Stimulated activated CD4-positive, alpha-beta T cell treated with anti-CD3 and anti-CD28 coated beads, Interleukin-12 subunit alpha, Interleukin-12 subunit beta, amount 100 ng/mL, for 4 hours (primary cell): Measurements from ENCODE around the gene PLEKHA5.

Experiments used
- DNase-seq: peaks from one replicate; pipeline ENCODE4 v3.0.0-alpha.2; 2020

The PLEKHA5 gene

GRCh38 chr12:19234981-19235871 is 105.7 kb downstream of the PLEKHA5 start:
- no peak for DNase-seq

- DNase-seq, result no peak
Measured at GRCh38 chr12:19236656-19237055, 107.1 kb downstream of the PLEKHA5 start.

DNA sequence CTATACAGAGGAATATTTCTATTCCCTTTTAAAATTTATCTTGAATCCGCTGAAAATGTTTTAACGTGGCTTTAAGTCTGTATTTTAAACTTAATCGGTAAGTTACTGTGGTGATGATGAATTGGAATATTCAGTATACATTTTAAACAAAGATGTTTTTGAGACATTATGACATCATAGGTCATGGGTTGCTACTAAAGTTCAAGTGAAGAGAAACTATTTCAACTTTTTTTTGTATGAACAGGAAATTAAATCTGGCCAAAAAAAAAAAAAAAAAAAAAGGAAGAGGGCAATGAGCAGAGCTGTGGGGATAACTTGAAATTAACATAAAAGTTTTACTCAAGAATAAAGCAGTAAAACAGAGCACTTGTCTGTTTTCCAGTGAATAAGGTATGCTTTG is 109.0 kb downstream of the PLEKHA5 start:
- no peak for DNase-seq

DNA sequence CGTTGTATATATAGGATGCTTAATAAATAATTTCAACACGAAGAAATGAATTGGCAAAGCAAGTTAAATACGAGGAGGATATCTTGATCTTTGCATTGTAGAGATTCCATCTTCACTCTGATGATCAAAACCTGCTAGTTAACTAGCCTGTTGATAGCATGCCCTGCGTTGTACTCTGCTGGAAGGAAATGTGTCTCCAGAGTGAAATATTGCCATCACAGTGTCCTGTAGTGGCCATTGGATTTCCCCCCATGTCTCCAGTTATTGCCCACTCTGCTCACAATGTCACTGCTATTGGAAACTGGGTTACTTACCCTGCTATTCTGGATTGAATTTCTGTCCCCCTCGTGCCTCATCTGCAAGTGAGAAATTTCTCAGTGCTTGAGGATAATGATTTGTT is 109.6 kb downstream of the PLEKHA5 start:
- no peak for DNase-seq

GRCh38 chr12:19239616-19240234 is 110.2 kb downstream of the PLEKHA5 start:
- DNase-seq, result no peak

- no peak for DNase-seq
Measured at GRCh38 chr12:19242581-19242980, 113.0 kb downstream of the PLEKHA5 start.

DNA sequence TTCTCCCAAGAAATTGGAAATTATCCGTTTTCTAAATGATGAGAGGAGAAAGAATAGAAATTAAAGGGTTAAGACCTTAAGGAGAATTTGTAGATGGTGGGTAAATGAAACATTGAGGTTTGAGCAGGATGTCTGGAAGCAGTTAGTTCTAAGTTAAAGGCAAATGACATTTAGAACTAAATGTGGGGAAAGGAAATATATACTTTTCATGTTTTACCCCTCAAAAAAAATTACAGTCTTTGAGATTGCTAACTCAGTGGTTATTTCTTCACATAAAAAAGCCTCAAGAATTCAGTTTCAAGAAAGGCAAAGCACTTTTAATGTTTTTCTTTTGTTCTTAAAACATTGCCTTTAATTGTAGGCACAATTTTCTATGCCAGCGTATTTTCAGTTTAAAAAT is 114.0 kb downstream of the PLEKHA5 start:
- DNase-seq, result no peak

DNA sequence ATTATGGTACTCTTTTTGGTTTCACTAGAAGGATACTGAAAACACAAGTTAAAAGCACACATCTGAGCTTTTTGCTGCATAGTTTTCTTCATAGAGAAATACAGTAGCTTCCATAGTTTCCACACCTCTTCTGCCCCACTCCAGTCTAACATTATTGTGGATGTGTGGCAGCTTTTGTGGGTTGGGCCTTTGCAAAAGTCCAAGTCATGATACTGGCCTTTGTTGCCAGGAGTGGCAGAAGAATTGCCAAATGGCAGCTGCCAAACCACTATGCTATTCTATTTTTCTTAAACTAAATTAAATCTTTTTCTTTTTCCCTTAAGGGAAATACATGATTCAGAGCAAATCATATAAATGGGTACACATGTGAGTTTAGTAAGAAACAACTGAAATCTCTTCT is 114.8 kb downstream of the PLEKHA5 start:
- DNase-seq, result no peak

- no peak for DNase-seq
Measured at GRCh38 chr12:19245106-19245505, 115.6 kb downstream of the PLEKHA5 start.

GRCh38 chr12:19245666-19246065 is 116.1 kb downstream of the PLEKHA5 start:
- no peak for DNase-seq

DNA sequence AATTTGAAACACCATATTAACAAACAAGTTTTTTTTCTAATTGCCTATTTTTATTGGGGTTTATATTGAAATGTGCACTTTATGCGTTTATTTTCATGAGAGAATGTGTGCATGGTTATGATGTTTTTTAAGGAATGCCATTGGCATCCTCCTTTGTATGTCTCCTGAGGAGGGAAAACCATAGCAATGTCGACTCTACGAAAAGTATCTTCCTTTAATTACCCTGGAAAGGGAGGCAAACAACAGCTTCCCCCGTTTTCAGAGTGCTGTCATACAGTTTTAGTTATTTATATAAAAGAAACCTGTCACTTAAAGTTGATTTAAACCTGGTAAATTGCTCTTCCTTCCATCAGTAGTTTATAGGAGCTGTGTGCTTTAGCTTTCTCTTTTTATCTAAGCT is 117.4 kb downstream of the PLEKHA5 start:
- no peak for DNase-seq

DNA sequence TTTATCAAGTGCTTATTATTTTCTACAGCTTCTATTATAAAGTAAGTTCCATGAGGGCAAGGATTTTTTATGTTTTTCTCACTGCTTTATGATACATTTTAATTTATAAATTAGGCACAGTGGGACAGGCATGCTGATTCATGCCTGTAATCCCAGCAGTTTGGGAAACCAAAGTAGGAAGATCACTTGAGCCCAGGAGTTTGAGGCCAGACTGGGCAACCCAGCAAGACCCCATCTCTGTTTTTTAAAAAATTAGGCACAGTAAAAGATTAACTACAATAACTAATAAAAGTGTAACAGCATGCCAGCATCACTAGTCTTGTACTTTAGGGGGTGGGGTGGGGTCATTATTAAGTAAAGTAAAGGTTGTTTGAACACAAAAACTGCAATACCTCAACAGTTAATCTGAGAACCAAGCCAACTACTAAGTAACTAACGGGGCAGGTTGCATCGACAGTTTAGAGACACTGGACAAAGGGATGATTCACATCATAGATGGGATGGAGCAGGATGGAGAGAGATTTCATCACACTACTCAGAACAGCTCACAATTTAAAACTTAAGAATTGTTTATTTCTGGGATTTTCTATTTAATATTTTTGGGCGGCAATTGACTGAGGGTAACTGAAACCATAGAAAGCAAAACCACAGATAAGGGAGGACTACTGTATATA is 119.5 kb downstream of the PLEKHA5 start:
- DNase-seq, result no peak

GRCh38 chr12:19251481-19252132 is 122.1 kb downstream of the PLEKHA5 start:
- DNase-seq, result no peak

DNA sequence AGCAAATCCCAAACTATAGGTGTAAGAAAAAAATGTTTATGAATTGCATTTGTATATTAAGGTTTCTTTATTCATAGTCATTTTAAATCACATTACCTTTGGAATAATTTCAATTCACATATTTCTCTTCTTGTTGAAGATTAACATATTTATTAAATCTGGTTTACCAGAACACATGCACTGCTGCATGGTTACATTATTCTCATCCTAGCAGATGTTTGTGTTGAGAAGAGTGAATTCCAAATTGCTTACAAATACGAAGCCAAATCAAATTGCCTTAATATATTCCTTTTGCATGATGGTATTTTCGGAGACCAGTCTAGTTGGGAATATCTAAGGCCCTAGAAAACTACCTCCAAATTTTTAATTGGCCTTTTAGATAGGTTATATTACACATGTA is 130.6 kb downstream of the PLEKHA5 start:
- no peak for DNase-seq

GRCh38 chr12:19261773-19262172 is 132.2 kb downstream of the PLEKHA5 start:
- no peak for DNase-seq

DNA sequence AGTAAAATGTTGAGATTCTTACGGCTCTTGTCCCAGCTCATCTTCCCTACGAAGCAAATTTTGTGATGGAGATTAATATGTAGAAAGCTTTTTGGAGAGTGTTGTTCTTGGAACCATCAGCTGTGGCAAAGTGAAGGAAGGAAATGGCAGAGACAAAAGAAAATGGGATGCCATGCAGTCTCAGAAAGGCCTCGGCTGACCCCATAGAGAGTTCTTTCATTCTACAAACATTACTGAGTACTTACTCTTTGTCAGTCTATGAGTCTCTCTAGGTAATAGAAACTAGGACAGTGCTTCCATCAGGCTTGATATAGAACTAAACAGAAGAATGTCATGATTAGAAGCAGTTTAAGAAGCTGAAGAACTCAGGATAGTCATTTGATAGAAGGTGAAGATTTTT is 134.1 kb downstream of the PLEKHA5 start:
- no peak for DNase-seq

GRCh38 chr12:19273482-19274330 is 144.2 kb downstream of the PLEKHA5 start:
- peak; percentile 8 for DNase-seq

GRCh38 chr12:19276767-19277166 is 147.2 kb downstream of the PLEKHA5 start:
- DNase-seq, result no peak

- no peak for DNase-seq
Measured at GRCh38 chr12:19277711-19278110, 148.2 kb downstream of the PLEKHA5 start.

DNA sequence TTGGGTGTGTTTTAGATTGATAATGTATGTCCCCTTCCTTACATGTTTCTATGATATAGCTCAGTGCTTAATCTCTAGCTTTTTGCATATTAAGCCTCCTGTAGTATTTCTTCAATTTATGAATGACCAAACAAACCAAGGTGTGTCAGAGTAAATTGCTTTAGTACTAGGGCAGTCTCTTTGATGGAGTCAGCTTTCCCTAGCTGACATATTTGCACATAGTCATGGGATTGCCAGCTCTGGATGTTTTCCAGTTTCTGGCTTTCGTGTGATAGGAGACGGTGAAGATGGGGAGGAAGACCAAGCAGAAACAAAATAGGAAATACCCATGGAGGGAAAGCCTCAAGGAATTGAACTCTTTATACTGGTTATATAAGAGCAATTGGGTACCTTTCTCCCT is 148.9 kb downstream of the PLEKHA5 start:
- no peak for DNase-seq

- no peak for DNase-seq
Measured at GRCh38 chr12:19282133-19282699, 152.7 kb downstream of the PLEKHA5 start.

GRCh38 chr12:19284658-19285057 is 155.1 kb downstream of the PLEKHA5 start:
- DNase-seq, result no peak
